ENCODE data around the gene COL17A1.

Gene COL17A1

DNA sequence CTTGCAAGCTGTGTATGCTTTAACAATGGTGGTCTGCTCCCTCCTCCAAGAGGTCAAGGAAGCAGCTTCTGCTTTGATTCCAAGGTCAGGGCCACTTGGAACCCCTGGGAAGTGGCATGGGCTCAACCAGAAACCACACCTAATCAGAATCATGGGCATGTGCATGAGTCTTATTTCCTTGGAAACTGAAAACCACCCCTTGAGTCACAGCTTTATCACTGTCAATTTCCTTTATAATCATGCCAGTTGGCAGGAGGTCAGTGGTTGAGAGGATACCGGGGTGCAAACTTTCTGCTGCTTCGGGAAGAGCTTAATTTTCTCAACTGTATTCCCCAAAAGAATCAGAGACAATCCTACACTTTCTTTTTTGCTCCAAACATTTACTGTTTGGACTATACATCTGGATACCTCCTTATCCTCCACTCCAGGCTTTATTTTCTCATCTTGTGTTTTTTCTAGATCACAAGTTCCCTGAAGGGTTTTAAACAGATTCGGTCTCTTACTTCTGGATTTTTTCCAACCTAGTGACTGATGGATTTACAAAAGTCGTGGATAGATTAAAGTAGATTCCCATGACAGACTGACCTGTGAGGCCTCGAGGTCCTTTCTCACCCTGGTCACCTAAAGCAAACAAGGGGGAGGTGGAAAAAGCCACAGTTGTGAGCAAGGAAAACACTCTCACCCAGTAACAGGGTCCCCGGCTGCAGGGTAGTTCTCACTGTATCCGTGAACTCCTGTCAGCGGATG, 36.0 kb downstream of the COL17A1 start:
- peak; percentile 85 for DNase-seq (ENCODE audit: low spot score)

DNA sequence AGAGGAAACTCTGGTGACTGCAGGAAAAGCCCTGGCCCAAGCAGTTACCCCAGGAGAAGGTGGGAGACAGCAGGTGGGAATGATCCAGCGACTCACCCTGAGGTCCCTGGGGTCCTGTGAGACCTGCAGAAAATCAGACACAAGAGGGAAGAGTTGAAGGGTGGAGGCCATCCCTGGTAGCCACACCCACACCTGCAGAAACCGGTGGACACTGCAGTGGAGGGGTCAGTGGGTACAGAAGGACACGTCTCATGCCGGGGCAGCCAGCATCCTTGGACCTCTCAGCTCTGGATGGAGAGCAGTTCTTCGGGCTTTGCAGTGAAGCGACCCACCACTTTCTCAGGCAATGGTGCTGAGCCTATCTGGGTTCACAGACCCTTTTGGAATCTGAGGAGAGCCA, 39.0 kb downstream of the COL17A1 start:
- DNase-seq (ENCODE audit: low spot score): no peak

DNA sequence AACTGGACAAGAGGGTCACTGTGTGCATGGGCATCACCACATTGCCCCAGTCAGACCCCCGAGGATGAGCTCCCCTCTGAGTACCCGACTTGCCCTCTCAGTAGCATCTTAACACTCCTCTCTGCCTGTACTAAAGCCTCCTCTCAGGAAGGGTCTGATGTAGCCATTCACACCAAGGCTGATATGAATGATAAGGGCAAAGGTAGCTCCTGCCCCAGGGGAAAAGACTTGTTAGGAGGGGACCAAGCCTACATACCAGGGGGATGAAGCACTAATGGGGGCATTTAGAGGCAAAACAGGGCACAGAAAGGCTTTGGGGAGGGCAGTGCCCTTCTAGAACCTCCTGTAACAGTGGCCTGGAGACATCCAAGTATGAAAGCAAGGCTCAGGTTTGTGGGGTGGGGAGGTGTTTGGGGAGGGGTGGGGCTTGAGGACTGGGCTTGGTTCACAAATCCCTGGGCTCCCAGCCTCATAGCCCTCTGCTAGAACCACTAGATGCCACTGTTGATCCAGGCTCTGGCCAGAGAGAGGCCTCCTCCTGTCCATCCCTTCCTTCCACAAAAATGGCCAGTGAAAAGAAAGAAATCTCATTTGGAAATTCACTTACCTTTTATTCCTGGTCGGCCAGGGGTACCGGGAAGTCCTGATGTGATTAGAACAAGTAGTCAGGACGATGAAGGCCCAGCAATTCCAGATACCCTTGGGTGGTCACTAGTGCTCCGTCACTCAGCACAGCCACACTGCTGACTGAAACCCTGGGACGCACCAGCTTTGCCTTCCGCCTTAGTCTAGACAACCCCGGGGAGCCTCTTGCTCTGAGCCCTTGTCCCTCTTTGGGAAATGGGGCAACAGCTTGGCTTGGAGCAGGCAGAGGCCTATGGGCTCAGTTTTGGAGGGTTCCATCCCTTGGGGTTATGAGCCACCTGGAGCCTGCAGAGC, 40.3 kb downstream of the COL17A1 start:
- DNase-seq (ENCODE audit: low spot score): peak; percentile 89

DNA sequence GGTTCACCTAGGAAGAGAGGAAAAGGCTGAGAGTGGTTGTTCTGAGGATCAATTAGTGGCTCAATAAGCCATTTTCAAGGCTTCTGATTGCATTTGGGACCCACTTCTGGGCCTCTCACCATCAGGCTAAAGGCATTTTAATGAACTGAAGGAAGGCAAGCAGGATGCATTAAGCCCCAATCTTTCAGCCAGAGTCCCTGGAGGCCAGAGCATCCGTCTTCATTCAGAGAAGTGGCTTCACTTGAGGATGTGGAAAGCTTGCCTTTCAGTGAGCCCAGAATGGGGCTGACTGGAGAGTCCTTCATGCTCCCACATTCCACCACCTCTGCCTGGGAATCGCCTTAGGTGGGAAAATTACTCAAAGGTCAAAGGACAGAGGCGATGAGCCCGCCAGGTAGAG, 41.8 kb downstream of the COL17A1 start:
- DNase-seq (ENCODE audit: low spot score): no peak

DNA sequence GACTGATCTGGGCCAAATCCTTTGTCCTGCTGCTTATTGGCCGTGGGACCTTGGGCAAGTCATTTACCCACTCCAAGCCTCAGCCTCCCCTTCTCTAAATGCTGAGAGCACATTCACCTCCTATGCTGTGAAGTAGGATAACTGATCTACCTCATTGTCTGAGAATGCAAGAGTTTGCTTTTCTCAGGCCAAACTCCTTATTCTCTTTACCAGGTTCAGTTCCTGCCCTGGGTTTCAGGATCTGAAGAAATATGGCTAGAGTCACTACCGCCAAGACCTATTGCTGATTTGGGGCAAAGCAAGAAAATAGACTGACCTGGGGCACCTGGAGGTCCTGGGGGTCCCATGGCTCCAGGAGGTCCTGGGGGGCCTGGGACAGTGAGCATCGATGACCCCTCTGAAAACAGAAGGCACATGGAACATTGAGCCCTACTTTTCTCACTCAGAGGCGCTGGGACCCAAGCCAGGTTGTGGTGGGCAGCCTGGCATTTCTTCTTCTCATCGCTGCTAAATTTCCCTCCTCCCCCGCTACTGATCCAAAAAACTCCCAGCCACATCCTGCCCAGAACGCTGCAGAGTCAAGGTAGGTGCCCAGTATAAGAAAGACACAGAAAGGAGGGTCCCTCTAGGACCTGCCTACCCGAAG, 42.4 kb downstream of the COL17A1 start:
- DNase-seq (ENCODE audit: low spot score): no peak

DNA sequence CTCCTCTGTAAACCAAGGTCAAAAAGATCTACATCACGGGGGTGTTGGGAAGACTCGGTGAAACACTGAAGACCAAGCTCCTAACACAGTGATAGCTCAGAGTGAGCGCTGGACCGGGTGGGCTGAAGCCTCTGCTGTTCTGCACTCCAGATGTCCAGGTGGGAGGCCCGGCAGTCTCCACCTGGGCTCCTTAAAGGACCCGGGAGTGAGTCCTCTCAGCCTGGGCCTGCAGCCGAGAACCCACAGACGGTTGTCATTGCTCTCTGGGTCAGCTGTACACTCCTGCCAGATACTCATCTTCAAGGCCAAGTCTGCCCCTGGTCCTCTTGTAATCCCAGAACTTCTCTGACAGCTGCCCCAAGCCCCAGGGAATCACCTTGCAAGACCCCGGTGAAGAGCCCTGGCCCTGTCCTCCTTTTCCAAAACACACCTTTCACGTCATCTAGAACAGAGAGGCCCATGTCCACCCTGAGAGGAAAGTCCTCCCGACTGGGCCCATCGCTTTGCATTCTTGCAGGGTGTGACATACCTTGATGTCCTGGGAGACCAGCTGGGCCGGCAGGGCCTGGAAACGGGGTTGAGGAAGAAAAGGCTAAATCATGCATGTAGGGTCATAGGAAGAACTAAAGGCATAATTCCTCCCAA, 43.7 kb downstream of the COL17A1 start:
- no peak for DNase-seq (ENCODE audit: low spot score)

DNA sequence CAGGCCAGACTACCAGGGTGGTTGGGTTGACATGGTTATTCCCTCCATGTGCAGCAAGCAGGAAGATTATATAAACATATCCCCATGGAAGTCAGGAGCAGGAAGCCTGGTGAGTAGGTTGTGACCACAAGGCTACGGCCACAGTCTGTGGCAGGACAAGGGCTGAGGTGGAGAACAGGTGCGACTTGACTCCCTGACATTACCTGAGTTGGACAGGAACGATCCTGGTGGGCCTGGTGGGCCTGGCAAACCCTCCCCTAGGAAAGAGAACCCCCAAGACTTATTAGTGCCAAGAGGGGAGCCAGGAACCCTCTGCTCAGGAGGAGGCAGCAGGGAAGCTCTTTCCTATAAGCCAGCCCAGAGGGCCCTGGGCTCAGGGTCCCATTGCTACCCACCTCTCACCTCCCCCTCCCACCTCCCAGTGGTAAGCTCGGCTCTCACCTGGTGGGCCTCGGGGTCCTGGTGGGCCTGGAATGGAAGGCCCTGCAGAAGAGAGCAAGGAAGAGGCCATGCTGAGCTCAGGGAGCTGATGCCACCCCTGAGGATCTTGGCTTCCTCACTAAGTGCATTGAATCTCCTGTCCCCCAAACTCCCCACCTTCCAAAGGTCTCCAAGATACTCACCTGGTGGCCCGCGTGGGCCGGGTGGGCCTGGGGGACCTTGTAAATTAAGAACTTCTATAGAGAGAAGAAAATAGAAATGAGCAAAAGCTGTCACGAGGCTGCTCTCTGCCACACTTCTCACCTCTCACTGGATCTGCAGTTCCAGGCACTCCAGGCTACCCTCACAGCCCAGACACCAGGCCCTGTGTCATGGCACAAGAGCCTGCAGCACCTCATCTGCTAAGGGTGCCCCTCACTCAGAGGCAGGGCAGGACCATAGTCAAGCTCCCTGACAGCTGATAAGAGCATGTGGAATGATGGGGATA, 44.6 kb downstream of the COL17A1 start:
- no peak for DNase-seq (ENCODE audit: low spot score)

DNA sequence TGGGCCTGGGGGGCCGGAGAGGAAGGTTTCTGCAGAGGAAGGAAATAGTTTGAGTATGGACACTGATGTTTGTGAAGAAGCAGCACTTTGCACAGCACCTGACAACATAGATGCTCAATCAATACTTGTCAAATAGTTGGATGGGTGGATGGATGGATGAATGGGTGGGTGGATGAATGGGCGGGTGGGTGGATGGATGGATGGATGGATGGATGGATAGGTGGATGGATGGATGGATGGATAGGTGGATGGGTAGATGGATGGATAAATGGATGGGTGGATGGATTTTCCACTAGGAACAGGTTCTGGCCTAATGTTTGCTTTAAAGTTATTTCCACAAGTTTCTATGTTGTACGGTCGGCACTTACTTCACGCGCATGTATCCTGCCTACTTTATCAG, 45.3 kb downstream of the COL17A1 start:
- no peak for DNase-seq (ENCODE audit: low spot score)

DNA sequence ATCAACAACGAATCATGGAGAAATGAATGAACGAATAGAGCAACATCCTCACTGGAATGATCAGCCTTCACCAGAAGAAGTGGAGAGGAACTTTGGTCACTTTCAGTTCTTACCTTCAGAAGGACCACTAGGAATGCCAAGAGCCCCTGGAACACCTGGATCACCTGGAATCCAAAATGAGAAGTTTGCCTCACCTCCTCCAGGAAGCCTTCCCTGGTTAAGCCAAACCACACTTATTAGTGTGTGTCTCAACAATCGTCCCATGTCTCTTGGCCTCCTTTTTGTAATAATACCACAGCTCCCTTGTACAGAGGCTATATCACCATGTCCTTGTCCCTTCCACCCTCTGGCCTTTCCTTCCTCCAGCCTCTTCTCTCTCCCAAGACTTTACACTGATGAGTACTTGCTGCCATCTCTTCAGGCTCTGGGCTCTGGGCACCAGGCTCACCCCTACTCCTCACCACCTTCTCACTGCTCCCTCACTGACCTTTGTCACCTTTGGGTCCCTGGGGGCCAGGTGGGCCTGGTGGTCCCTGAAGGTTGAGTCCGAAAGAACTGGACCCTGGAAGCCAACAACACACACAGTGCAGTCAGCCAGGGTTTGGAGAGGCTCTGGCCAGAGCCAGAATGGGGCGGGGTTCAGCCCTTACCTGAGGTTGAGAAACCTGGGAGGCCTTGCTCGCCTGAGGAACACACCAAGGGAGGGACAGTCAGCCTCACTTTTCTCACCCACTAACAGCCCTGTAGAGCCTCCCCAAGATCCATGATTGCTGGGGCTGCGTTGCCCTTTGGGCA, 46.5 kb downstream of the COL17A1 start:
- no peak for DNase-seq (ENCODE audit: low spot score)

DNA sequence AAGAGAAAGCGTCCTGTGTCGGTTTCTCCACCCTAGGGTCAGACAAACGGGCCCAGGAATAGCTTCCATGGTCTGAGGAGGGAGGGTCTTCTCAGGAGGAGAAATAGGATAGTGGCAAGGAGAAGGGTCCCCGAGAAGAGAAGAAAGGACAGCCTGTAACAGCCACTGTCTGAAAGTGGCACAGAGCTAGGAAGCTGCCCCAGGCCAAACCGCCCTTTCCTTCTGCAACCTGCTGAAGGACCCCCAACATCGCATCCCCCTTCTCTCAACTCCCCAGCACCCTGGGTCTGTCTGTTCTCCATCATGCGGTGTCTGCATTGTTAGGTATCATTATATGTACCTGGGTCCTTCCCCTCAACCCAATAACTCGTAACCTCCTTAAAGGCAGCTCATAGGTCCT, 47.1 kb downstream of the COL17A1 start:
- DNase-seq (ENCODE audit: low spot score): no peak

DNA sequence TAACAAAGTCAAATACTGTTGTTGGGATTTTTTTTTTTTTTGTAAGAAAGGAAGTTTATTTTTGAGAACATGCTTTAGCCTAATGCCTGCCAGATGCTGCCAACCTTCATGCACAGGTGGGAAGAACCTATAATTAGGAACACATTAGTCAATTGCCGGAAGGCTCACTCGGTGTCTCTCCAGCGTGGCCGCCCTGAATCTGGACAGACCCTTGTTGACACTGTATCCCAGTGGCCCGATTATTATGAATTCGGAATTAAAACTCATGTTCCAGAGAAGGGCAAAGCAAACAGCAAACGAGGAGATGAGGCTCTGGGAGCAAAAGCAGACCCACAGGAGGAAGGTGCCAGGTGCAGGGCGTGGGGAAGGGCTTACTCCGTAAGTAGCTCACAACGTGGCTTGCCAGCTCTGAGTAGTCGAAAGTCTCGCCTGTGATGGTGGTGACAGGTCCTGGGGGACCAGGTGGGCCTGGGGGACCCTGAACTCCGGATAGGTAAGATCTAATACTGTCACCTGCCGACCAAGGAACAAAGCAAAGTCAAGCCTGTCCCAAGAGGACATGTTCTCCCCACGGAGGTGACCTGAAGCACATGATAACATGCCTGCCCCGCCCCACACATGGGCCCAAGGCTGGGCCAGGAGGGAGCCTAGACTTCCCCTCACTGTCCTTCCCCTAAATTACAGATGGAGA, 48.3 kb downstream of the COL17A1 start:
- DNase-seq (ENCODE audit: low spot score): no peak

DNA sequence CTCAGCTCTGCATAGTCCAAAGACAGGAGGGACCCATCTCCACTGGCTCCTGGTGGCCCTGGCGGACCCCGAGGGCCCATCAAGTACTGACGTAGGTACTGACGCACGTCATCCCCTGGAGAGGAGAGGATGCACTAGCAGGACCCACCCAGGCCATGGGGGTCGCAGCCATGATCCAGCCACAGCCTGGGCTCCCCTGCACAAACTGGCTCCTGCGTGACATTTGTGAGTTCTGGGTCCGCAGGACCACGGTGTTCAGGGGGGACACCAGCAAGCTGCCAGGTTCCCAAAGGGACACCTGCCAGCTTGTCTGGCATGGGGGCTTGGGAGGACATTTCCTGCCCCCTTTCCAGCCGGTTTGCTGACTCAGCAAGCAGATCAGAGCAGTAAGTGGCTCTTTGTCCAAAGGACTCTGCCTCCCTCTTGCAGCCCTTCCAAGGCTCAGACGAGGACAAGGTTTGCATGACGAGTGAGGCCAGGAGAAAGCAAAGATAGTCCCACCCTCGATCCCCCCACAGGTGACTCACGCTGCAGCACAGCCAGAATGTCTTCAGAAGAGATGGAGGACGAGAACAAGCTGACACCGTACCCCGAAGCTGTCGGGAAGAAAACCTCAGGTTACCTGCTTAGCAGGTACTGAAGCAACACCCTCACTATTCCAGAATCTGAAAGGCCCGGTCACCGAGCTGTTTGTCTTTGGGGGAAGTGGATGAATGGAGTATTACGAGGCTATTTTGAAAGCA, 49.0 kb downstream of the COL17A1 start:
- no peak for DNase-seq (ENCODE audit: low spot score)

DNA sequence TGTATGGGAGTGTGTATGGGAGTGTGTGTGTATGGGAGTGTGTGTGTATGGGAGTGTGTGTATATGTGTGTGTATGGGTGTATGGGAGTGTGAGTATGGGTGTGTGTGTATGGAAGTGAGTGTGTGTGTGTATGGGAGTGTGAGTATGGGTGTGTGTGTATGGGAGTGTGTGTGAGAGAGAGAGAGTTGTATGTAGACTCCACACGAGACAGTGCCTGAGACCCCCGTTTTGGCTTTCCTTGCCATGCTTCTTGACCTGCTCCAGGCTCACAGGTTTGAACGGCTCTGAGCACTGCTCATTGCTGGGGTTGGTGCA, 49.7 kb downstream of the COL17A1 start:
- DNase-seq (ENCODE audit: low spot score): no peak

DNA sequence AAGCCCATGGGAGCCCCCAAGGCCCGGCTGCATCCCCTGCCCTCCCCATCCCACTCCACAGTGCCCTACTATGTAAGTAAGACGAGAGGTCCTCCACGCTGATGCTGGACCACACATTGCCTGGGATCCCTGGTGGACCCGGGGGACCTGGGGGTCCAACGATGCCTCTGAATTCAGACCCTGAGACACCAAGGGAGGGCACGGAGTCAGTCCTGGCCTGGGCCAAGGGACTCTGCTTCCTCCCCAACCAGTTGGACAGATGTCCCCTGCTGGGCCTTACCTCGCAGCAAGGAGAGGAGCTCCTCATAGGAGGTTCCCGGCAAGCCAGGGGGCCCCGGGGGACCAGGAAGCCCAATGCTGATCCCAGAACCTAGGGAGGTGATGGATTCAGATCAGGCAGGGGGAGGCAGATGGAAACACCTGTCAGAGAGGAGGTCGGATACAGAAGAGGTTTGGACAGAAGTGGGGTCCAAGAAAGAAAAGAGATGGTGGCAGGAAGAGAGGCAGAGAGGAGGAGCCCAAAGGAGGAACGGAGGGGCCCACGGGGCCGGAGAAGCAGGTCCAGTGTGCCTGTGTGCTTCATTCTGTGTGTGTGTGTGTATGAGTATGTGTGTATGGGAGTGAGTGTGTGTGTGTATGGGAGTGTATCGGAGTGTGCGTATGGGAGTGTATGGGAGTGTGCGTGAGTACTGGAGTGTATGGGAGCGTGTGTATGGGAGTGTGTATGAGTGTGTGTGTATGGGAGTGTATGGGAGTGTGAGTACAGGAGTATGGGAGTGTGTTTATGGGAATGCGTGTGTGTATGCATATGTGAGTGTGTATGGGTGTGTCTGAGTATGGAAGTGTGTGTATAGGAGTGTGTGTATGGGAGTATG, 50.2 kb downstream of the COL17A1 start:
- DNase-seq (ENCODE audit: low spot score): no peak

DNA sequence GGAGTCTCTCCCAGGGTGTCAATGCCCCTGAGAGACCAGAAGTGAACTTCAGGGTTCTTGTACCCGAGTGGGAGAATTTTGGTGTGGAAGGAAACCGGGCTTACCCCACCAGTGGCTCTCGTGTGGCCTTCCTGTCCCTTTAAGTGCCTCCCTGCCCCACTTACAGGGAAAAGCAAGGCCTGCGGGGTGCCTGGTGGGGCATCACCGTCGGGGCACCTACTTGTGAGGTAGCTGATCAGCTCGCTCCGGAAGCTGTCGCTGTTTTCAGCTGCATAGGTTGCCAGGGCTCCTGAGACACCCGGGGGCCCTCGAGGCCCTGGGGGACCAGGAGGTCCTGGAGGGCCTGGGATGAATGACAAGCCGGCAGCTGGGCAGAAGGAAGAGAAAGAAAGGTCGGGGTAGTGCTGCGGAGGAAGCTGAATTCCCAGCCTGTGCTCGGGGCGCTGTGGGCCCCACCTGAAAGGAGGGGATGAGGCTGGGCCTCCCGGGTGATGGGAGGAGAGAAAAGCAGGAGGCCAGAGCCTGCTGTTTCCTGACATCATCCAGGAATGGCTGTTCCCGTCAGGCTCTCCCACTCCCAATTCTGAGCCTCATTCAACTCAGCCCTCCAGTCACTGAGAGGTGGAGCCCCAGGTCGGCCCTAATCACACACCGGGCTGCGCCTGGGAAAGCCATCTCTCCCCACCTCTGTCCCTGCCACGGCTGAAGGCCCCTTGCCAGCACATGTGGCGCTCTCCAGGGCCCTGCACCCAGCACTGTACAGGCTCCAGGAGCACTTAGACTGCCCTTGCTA, 51.1 kb downstream of the COL17A1 start:
- no peak for DNase-seq (ENCODE audit: low spot score)

DNA sequence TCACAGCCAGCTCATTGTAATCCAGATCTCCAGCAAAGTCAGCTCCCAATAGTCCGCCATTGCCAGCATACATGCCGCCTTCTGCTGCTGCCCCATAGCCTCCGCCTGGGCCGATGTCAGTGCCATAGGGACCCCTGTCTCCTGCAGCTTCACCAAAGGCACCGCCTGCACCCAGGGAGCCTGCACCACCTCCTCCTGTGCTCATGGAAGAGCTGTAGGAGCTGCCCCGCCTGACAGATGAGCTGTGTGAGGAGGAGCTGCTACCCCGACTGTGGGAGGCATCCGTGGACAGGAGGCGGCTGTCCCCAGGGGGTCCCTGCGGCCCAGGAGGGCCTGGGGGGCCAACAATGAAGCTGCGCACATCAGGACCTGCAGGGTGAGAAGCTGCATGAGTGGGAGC, 51.7 kb downstream of the COL17A1 start:
- no peak for DNase-seq (ENCODE audit: low spot score)

DNA sequence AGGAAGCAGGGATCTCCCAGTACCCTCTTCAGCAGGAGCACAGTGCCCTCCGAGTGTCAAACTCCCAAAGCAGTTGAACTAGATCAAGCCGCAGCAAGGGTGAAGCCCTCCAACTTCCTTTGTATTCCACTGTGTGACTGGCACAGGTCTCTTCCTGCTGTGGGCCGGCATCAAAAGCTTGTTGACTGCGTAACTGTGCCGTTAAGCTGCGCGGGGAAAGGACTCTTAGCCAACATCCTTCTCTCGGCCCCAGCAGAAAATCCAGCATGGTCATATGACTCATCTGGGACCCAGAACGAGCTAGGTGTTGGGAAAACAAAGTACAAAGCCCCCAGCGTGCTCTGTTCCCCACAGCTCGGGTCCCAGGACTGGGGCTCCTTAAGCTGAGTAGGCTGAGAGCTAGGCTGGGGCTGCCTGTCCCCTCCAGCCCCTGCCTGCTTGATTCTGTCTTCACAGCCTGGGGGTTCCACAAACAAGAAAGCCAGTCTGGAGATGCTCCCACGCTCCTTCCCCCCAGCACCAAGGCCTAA, 52.2 kb downstream of the COL17A1 start:
- DNase-seq (ENCODE audit: low spot score): no peak
